Nephron progenitor cell (in vitro differentiated cells): ENCODE measurements around the gene MACROD2.

Experiments
- DNase-seq: peaks from one replicate; pipeline ENCODE4 v3.0.0; 2021
- H3K27ac Mint-ChIP-seq: 2 replicates; pipeline ENCODE4 v1.8.0; 2021; ENCODE audit warnings: mild to moderate bottlenecking, moderate library complexity, mixed read lengths
- H3K27me3 Mint-ChIP-seq: 2 replicates; pipeline ENCODE4 v1.8.0; 2021; ENCODE audit warnings: mild to moderate bottlenecking, low read depth, mixed read lengths; ENCODE audit not compliant: poor library complexity
- H3K36me3 Mint-ChIP-seq: 2 replicates; pipeline ENCODE4 v1.8.0; 2021; ENCODE audit warnings: low read depth, mixed read lengths
- H3K4me1 Mint-ChIP-seq: 2 replicates; pipeline ENCODE4 v1.8.0; 2021; ENCODE audit warnings: mixed read lengths
- H3K4me3 Mint-ChIP-seq: 2 replicates; pipeline ENCODE4 v1.8.0; 2021; ENCODE audit warnings: mild to moderate bottlenecking, moderate library complexity, mixed read lengths
- H3K9me3 Mint-ChIP-seq: 2 replicates; pipeline ENCODE4 v1.8.0; 2021; ENCODE audit warnings: mild to moderate bottlenecking, moderate library complexity, mixed read lengths
- CTCF ChIP-seq: fragments of 200-600 bp; sonication (generic); IDR thresholded peaks from 2 replicates; pipeline ENCODE4 v1.5.0; 2021; ENCODE audit warnings: antibody characterized with exemption

Gene MACROD2

GRCh38 chr20:14984305-14984704, 989.0 kb downstream of the MACROD2 start:
- TF ChIP-seq CTCF, result no peak
- no peak overlapping the region for H3K4me3 Mint-ChIP-seq
- peaks cover 19% of the 10 kb centered on the region for H3K36me3 Mint-ChIP-seq
- H3K9me3 Mint-ChIP-seq, result peaks cover 47% of the 10 kb centered on the region
- peaks cover 23% of the 10 kb centered on the region for H3K4me1 Mint-ChIP-seq
- no peak for DNase-seq
- H3K27ac Mint-ChIP-seq, result no peak overlapping the region
- H3K27me3 Mint-ChIP-seq, result no peaks in the 10 kb centered on the region

GRCh38 chr20:14984768-14985622, 989.7 kb downstream of the MACROD2 start:
- Mint-ChIP-seq H3K27ac (no peak overlapping the region), H3K9me3 (peaks cover 47% of the 10 kb centered on the region), H3K36me3 (peaks cover 19% of the 10 kb centered on the region), H3K4me3 (no peak overlapping the region), H3K27me3 (no peaks in the 10 kb centered on the region), H3K4me1 (peaks cover 23% of the 10 kb centered on the region)
- TF ChIP-seq CTCF, result no peak
- DNase-seq, result no peak

GRCh38 chr20:14986026-14986655, 990.8 kb downstream of the MACROD2 start:
- DNase-seq, result no peak
- H3K9me3 Mint-ChIP-seq, result peaks cover 42% of the 10 kb centered on the region
- peaks cover 26% of the 10 kb centered on the region for H3K4me1 Mint-ChIP-seq
- no peak overlapping the region for H3K4me3 Mint-ChIP-seq
- H3K27ac Mint-ChIP-seq, result no peak overlapping the region
- peaks cover 19% of the 10 kb centered on the region for H3K36me3 Mint-ChIP-seq
- no peak for TF ChIP-seq CTCF
- no peaks in the 10 kb centered on the region for H3K27me3 Mint-ChIP-seq

- H3K27ac Mint-ChIP-seq, result no peak overlapping the region
- no peak for DNase-seq
- H3K4me1 Mint-ChIP-seq, result peaks cover 31% of the 10 kb centered on the region
- peaks cover 36% of the 10 kb centered on the region for H3K9me3 Mint-ChIP-seq
- no peak overlapping the region for H3K4me3 Mint-ChIP-seq
- TF ChIP-seq CTCF, result no peak
- H3K27me3 Mint-ChIP-seq, result no peaks in the 10 kb centered on the region
- peaks cover 17% of the 10 kb centered on the region for H3K36me3 Mint-ChIP-seq
Measured at GRCh38 chr20:14986656-14987055, 991.3 kb downstream of the MACROD2 start.

GRCh38 chr20:14989535-14990290, 994.4 kb downstream of the MACROD2 start:
- Mint-ChIP-seq H3K36me3 (no peaks in the 10 kb centered on the region), H3K4me3 (no peak overlapping the region), H3K27me3 (no peaks in the 10 kb centered on the region), H3K4me1 (peaks cover 29% of the 10 kb centered on the region), H3K27ac (no peak overlapping the region), H3K9me3 (peaks cover 6% of the 10 kb centered on the region)
- no peak for TF ChIP-seq CTCF
- no peak for DNase-seq
